ENCODE data around the gene TRABD2B. TPM values are rescaled to one million over a fixed set of nuclear protein-coding genes. Genes with fewer than 3 reads are reported as not detected.
"Not testable (repeated sequence)": the region's sequence is repeated elsewhere in the genome, so short reads cannot be mapped to it uniquely, and the experiment has no call there.

The TRABD2B gene
- total RNA-seq, 1 experiment from 2014 or later: not detected

GRCh38 chr1:47967864-47968555, 29.2 kb downstream of the TRABD2B start:
- DNase-seq (ENCODE audit: low read depth): no peak

GRCh38 chr1:47965816-47966215, 31.4 kb downstream of the TRABD2B start:
- DNase-seq (ENCODE audit: low read depth): no peak

- no peak for DNase-seq (ENCODE audit: low read depth)
Observed at GRCh38 chr1:47964636-47965035, 32.5 kb downstream of the TRABD2B start.

- no peak for DNase-seq (ENCODE audit: low read depth)
Observed at GRCh38 chr1:47963568-47964358, 33.4 kb downstream of the TRABD2B start.

GRCh38 chr1:47962750-47963492, 34.3 kb downstream of the TRABD2B start:
- no peak for DNase-seq (ENCODE audit: low read depth)

GRCh38 chr1:47961835-47962234, 35.4 kb downstream of the TRABD2B start:
- DNase-seq (ENCODE audit: low read depth): not testable (repeated sequence)

- DNase-seq (ENCODE audit: low read depth): not testable (repeated sequence)
Observed at GRCh38 chr1:47956491-47956890, 40.7 kb downstream of the TRABD2B start.

GRCh38 chr1:47953661-47954060, 43.5 kb downstream of the TRABD2B start:
- no peak for DNase-seq (ENCODE audit: low read depth)

- DNase-seq (ENCODE audit: low read depth): no peak
Observed at GRCh38 chr1:47951545-47952235, 45.5 kb downstream of the TRABD2B start.

GRCh38 chr1:47951026-47951425, 46.2 kb downstream of the TRABD2B start:
- no peak for DNase-seq (ENCODE audit: low read depth)

- no peak for DNase-seq (ENCODE audit: low read depth)
Observed at GRCh38 chr1:47950471-47950870, 46.7 kb downstream of the TRABD2B start.

- DNase-seq (ENCODE audit: low read depth): no peak
Observed at GRCh38 chr1:47948126-47948525, 49.1 kb downstream of the TRABD2B start.

- no peak for DNase-seq (ENCODE audit: low read depth)
Observed at GRCh38 chr1:47947531-47947930, 49.7 kb downstream of the TRABD2B start.

GRCh38 chr1:47944561-47944960, 52.6 kb downstream of the TRABD2B start:
- no peak for DNase-seq (ENCODE audit: low read depth)

- no peak for DNase-seq (ENCODE audit: low read depth)
Observed at GRCh38 chr1:47942240-47942629, 55.0 kb downstream of the TRABD2B start.

- no peak for DNase-seq (ENCODE audit: low read depth)
Observed at GRCh38 chr1:47941609-47942239, 55.5 kb downstream of the TRABD2B start.

- no peak for DNase-seq (ENCODE audit: low read depth)
Observed at GRCh38 chr1:47940779-47941178, 56.4 kb downstream of the TRABD2B start.

GRCh38 chr1:47940326-47940725, 56.9 kb downstream of the TRABD2B start:
- DNase-seq (ENCODE audit: low read depth): no peak

- no peak for DNase-seq (ENCODE audit: low read depth)
Observed at GRCh38 chr1:47938520-47938919, 58.7 kb downstream of the TRABD2B start.

- DNase-seq (ENCODE audit: low read depth): no peak
Observed at GRCh38 chr1:47937586-47938254, 59.5 kb downstream of the TRABD2B start.

Data from M059J (cell line).